Right atrium auricular region (tissue), 2 donors: ENCODE measurements around the gene OMP. TPM values are rescaled to one million over a fixed set of nuclear protein-coding genes. Genes with fewer than 3 reads are reported as not detected.
"Not testable (repeated sequence)": the region's sequence is repeated elsewhere in the genome, so short reads cannot be mapped to it uniquely, and the experiment has no call there.

ENCODE experiments used
- DNase-seq: peaks from one replicate; pipeline ENCODE4 v3.0.0-alpha.2; 2019; ENCODE audit warnings: low spot score
- H3K27ac ChIP-seq, 2 donors: fragments of 200-600 bp; sonication (generic); 1 replicate in 1 of 2; 2 replicates in 1 of 2; pipeline ENCODE4 v1.5.1; 2016 to 2019
- H3K27me3 ChIP-seq, 2 donors: fragments of 200-600 bp; sonication (generic); one replicate each; pipeline versions ENCODE4 v1.5.1 to v1.6.0; 2017 to 2019
- H3K36me3 ChIP-seq: fragments of 200-600 bp; sonication (generic); one replicate; pipeline ENCODE4 v1.5.1; 2016
- H3K4me1 ChIP-seq, 2 donors: fragments of 200-600 bp; sonication (generic); one replicate each; pipeline versions ENCODE4 v1.5.1 to v1.6.0; 2017 to 2019
- H3K4me3 ChIP-seq, 2 donors: fragments of 200-600 bp; sonication (generic); 1 replicate in 1 of 2; 2 replicates in 1 of 2; pipeline ENCODE4 v1.5.1; 2017 to 2019; ENCODE audit warnings: mild to moderate bottlenecking in 1 of 2, moderate library complexity in 1 of 2
- H3K9me3 ChIP-seq, 2 donors: fragments of 200-600 bp; sonication (generic); one replicate each; pipeline ENCODE4 v1.5.1; 2019
- total RNA-seq, 2 donors: library from RNA; depleted of rRNA; stranded (reverse); fragments of >200 nt; gene quantifications; one replicate each; pipeline ENCODE4 v1.1.0, GENCODE V29; 2016
- TF ChIP-seq, protein P1 (sequence below), 2 donors: fragments of 200-600 bp; sonication (generic); IDR thresholded peaks; one replicate each; pipeline ENCODE4 v1.5.1; 2019; ENCODE audit warnings: antibody characterized with exemption in 2 of 2

The OMP gene
- total RNA-seq, 2 donors from 2014 or later: not detected

DNA sequence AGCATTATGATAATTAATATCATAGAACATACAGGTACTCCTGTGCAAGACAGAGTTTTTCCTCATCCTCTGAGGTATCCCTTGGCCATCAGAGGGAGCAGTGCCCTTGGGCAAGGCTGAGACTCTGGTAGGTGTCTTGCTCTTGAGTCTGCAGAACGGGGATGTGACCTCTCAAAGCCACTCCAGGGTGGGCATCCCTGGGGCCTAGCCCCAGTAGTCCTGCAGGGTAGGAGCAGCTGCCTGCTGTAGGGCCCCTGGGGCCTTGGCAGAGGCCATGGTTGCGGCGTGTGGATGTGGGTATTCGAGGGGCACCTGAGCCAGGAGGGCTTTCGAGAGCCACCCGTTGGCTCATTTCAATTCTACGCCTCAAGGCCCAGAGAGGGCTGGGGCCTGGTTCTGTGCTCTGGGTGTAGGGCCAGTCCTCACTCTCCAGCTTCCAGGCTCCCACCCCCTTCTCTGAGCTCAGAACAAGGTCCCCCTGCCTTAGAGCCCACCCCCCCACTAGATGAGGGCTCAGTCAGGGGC is 7.7 kb upstream of the OMP start:
- H3K27ac ChIP-seq: no peak overlapping the region
- H3K9me3 ChIP-seq: no peaks in the 10 kb centered on the region
- no peaks in the 10 kb centered on the region for H3K36me3 ChIP-seq
- TF ChIP-seq, protein P1, sequence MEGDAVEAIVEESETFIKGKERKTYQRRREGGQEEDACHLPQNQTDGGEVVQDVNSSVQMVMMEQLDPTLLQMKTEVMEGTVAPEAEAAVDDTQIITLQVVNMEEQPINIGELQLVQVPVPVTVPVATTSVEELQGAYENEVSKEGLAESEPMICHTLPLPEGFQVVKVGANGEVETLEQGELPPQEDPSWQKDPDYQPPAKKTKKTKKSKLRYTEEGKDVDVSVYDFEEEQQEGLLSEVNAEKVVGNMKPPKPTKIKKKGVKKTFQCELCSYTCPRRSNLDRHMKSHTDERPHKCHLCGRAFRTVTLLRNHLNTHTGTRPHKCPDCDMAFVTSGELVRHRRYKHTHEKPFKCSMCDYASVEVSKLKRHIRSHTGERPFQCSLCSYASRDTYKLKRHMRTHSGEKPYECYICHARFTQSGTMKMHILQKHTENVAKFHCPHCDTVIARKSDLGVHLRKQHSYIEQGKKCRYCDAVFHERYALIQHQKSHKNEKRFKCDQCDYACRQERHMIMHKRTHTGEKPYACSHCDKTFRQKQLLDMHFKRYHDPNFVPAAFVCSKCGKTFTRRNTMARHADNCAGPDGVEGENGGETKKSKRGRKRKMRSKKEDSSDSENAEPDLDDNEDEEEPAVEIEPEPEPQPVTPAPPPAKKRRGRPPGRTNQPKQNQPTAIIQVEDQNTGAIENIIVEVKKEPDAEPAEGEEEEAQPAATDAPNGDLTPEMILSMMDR (IDR thresholded peaks at IDR 0.05): no peak
- no peaks in the 10 kb centered on the region for H3K4me1 ChIP-seq
- no peak for DNase-seq
- no peaks in the 10 kb centered on the region for H3K27me3 ChIP-seq
- no peak overlapping the region for H3K4me3 ChIP-seq

DNA sequence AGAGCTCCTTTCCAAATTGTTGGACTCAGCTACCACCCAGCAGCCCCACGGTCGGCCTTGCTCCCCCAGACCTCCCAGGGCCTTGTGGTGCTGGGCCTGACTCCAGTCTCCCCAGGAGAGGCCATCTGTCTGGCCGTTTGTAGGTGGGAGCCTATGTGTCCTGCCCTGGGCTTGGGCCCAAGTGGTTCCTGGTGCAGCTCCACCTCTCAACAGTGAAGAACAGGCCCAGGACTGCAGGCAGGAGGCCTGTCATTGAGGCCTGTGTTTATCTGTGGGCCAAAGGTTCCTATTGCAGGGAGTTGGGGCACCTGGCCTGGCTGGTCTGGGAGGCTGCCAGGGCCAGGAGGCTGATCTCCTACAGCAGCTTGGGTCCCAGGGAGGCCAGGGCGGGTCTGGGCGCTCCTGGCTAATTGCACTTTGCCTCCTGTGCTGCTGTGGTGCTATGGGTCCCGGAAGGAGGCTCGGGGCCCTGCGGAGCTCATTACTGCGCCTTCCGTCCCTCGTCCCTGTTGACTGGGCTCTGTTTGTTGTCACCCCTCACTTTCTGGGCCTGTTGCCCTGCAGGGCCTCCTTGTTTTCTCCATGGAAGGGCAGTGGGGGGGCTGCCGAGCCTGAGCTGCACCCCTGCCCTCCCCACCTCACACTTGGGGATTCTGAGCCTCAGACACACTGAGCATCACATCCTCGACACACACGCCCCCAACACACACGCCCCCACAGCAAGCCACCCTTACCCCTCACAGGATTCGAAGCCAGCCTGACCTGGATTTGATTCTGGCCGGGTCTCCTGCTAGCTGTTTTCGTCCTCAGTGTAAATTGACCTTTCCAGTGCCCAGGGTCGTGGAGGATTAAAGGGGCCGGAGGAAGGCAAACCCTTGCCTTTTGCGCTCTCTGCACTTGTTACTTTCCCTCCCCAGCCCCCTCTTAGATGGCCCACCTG is 6.8 kb upstream of the OMP start:
- Histone ChIP-seq H3K4me3 (no peak overlapping the region), H3K27ac (no peak overlapping the region), H3K27me3 (no peaks in the 10 kb centered on the region), H3K9me3 (no peaks in the 10 kb centered on the region), H3K36me3 (no peaks in the 10 kb centered on the region), H3K4me1 (no peaks in the 10 kb centered on the region)
- DNase-seq: no peak
- TF ChIP-seq, protein P1 (IDR thresholded peaks at IDR 0.05): no peak

DNA sequence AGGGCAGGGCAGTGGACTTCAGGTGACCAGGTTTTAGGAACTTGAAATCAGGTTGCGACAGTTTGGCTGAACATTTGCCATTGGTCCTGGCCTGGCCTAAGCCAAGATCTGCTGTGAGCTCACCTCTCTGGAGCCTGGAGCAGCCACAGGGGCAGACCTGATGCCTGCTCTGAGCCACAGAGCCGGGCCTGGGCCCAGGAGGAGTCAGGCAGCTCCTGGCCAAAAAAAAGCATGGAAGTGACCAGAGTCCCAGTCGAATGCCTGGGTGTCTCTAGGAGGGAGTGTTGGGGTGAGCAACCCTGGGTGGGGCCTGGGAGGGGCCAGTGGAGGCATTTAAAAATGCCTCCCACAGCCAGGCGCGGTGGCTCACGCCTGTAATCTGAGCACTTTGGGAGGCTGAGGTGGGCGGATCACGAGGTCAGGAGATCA is 6.0 kb upstream of the OMP start:
- Histone ChIP-seq H3K4me3 (no peak overlapping the region), H3K9me3 (no peaks in the 10 kb centered on the region), H3K27me3 (no peaks in the 10 kb centered on the region), H3K36me3 (no peaks in the 10 kb centered on the region), H3K4me1 (no peaks in the 10 kb centered on the region), H3K27ac (no peak overlapping the region)
- TF ChIP-seq, protein P1 (IDR thresholded peaks at IDR 0.05): no peak
- DNase-seq: no peak

DNA sequence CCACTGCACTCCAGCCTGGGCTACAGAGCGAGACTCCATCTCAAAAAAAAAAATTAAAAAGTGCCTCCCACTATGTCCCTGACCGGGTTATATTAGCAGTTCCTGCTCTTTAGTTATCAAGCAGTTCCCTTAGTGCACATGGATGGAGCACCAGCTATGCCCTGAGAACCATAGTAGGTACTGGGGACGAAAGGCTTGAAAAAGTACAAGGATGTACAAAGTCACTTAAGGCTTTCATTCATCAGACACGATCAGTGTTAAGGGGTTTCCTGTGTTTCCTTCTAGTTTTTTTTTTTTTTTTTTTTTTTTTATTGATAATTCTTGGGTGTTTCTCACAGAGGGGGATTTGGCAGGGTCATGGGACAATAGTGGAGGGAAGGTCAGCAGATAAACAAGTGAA is 5.5 kb upstream of the OMP start:
- not testable (repeated sequence) for H3K4me3 ChIP-seq, DNase-seq, H3K36me3 ChIP-seq, H3K27ac ChIP-seq, H3K4me1 ChIP-seq, H3K9me3 ChIP-seq, H3K27me3 ChIP-seq

DNA sequence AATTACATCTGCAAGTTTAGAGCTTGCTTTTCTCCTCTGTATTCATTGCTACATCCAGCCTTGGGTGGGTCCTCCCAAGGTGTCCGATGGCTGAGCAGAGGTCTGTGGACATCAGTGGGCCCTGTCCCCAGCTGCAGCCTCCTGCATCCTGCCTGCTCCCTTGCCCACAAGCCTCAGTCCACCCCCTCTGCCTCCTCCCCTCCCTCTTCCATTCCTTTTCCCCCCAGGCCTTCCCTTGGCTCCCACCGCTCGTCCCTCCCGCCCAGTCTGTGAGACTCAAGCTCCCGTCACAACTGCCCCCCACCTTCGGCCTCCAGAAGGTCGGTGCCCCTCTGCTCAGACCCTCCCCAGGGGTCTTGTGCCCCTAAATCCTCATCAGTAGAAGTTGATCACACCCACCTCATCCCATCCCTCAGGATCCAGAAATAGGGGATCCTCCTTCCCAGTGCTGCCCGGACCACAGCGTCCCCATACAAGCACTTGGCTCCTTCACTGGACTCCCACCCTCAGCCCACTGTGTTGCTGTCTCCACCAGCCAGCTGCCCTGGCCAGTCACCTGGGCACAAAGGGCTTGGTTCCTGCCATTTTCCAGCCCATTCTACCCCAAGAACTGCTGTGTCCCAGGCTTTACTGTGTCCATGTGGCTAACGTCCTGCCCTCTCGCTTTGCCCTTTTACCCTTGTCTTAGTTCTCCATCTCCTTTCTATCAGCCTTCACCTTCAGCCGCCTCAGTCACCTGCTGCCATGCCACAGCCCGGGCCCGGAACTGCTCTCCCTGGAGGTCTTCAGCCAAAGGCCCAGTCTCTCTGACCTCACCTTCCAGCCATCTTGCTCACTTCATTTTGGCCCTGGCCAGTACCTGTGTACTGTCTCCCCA is 2.2 kb upstream of the OMP start:
- Histone ChIP-seq H3K9me3 (no peaks in the 10 kb centered on the region), H3K4me1 (no peaks in the 10 kb centered on the region), H3K36me3 (no peaks in the 10 kb centered on the region), H3K4me3 (no peak overlapping the region), H3K27ac (no peak overlapping the region), H3K27me3 (no peaks in the 10 kb centered on the region)
- DNase-seq: no peak
- TF ChIP-seq, protein P1 (IDR thresholded peaks at IDR 0.05): no peak

DNA sequence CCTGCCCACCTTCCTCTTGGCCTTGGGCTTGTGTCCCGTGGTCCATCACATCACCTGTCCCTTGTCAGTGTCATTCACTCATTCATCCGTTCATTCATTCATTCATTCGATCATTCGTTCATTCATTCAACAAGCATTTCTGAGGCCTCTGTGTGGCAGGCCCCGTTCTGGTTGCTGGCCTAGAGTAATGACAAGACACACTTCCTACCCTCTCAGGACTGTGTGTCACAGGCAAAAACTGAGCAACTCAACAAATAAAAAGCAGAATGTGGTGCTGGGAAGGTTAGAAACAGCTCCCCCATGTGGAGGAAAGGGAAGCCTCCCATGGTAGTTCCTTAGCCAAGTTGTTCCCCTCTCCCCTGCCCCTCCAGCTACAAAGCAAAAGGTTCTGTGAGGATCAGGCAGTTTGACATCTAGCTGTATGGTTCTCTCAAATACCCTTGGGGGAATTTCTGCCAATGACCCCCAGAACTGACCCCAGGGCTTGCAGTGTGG is 1.6 kb upstream of the OMP start:
- no peak for DNase-seq
- Histone ChIP-seq H3K9me3 (no peaks in the 10 kb centered on the region), H3K36me3 (no peaks in the 10 kb centered on the region), H3K4me1 (no peaks in the 10 kb centered on the region), H3K27me3 (no peaks in the 10 kb centered on the region), H3K27ac (no peak overlapping the region), H3K4me3 (no peak overlapping the region)
- TF ChIP-seq, protein P1 (IDR thresholded peaks at IDR 0.05): peak in 1 of 2 donors; percentile 21
